NT2/D1 (cell line): ENCODE results near the gene AMIGO1.

ENCODE experiments used
- SUZ12 ChIP-seq: IDR thresholded peaks from 2 replicates; pipeline ENCODE4 v1.6.1; 2011; ENCODE audit not compliant: insufficient read length, insufficient read depth; ENCODE audit errors: extremely low read depth
- YY1 ChIP-seq: IDR thresholded peaks from 2 replicates; pipeline ENCODE4 v1.6.1; 2011; ENCODE audit not compliant: insufficient read length, insufficient read depth
- ZNF274 ChIP-seq: IDR thresholded peaks from 2 replicates; pipeline ENCODE4 v1.6.1; 2011; ENCODE audit warnings: mild to moderate bottlenecking, low read depth, low read length

- TF ChIP-seq SUZ12 (no peak), YY1 (no peak), ZNF274 (no peak)
Observed at GRCh38 chr1:109475261-109475660, 34.3 kb downstream of the AMIGO1 start.
